Epithelial cell of esophagus (primary cell): ENCODE measurements around the gene BTNL3.

Experiments
- DNase-seq: peaks from one replicate; pipeline ENCODE4 v3.0.0; 2010; ENCODE audit warnings: low read depth
- H3K4me3 ChIP-seq: 2 replicates; pipeline ENCODE4 v1.5.1; 2011; ENCODE audit warnings: mild to moderate bottlenecking, low read length, control low read depth
- TF ChIP-seq, protein P1 (sequence below): IDR thresholded peaks from 2 replicates; pipeline ENCODE4 v1.5.1; 2011; ENCODE audit warnings: low read depth, mild to moderate bottlenecking, low read length, control low read depth, inconsistent platforms; ENCODE audit not compliant: insufficient read depth; ENCODE audit errors: missing control alignments

The BTNL3 gene

DNA sequence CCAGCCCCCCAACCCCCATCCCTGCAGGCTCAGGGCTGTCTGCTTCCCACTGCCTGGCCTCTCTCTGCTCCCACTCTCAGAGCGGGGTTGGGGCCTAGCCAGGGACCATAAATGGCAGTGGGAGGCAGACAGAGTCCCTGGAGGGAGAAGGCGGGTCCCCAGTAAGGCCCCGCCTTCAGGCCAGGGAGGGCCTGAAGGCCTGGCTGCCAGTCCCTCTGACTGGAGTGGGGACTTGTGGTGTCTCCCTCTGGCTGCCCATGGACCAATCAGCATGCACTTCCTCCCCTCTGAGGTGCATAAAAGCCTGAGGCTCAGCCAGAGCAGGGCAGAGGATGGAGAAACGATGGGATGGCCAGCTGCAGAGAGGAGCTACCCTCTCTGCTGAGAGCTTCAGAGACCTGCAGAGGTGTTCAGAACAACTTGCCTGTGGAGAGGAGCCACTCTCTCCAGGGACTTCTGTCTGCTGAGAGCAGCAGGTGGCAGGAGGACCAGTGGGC, 48.8 kb downstream of the BTNL3 start:
- no peak overlapping the region for H3K4me3 ChIP-seq
- TF ChIP-seq, protein P1, sequence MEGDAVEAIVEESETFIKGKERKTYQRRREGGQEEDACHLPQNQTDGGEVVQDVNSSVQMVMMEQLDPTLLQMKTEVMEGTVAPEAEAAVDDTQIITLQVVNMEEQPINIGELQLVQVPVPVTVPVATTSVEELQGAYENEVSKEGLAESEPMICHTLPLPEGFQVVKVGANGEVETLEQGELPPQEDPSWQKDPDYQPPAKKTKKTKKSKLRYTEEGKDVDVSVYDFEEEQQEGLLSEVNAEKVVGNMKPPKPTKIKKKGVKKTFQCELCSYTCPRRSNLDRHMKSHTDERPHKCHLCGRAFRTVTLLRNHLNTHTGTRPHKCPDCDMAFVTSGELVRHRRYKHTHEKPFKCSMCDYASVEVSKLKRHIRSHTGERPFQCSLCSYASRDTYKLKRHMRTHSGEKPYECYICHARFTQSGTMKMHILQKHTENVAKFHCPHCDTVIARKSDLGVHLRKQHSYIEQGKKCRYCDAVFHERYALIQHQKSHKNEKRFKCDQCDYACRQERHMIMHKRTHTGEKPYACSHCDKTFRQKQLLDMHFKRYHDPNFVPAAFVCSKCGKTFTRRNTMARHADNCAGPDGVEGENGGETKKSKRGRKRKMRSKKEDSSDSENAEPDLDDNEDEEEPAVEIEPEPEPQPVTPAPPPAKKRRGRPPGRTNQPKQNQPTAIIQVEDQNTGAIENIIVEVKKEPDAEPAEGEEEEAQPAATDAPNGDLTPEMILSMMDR = no peak
- DNase-seq = no peak

DNA sequence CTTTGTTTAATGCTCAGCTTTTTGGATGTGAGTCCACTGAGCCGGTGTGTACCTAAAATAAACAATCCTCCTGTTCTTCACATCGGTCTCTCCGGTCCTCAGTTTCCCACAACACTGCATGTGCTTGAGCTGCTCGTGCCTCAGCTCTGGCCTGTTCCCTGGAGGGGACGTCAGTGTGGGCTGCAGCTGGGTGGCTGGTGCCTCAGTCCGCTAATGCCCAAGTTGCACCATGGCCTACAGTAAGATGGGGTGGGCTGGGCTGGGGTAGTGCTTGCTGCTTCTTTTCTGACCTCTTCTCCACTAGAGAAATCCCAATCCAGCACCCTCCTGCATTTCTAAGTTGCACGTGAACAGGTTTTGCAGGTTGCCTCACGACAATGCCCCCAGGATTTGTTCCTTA, 50.8 kb downstream of the BTNL3 start:
- TF ChIP-seq, protein P1 = no peak
- no peak for DNase-seq
- H3K4me3 ChIP-seq = no peak overlapping the region

DNA sequence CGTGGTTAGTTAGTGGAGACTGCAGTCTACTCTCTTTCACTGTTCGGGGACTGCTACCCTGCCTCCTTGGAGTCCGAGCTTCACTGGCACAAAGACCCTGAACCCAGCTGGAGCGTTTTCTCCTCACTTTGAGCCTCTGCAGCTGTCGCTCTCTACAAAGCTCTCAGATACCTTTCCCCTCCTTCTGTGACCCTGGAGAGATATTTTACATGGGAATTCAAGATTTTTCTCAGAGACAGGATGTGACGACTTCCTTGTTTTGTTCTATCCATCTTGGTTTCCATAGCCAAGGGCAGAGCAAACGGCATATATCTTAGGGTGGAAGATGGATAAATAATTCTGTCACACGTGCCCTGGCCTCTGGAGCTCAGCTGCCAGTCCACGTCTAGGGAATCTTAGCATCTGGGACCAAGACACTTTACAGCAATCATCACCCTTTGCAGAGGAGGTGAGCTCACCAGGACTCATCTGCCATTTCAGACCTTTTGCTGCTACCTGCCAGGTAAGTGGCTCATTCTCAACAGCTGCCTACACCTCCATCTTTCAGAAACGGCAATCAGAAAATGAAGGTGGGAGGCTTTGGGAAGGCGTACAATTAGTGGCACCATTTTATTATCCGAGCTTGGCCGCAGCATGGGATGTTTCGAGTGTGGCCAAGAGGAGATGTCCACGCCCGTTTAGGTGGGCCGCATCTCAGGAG, 51.4 kb downstream of the BTNL3 start, which contains the start of gene BTNL9:
Gene BTNL9, plus strand, starts transcription at position 336 of the 700 bp plus-strand sequence. CDS start 5,224 bp downstream, outside the sequence.
- no peak for DNase-seq
- H3K4me3 ChIP-seq = no peak within 1 kb of the TSS
- TF ChIP-seq, protein P1 = no peak

DNA sequence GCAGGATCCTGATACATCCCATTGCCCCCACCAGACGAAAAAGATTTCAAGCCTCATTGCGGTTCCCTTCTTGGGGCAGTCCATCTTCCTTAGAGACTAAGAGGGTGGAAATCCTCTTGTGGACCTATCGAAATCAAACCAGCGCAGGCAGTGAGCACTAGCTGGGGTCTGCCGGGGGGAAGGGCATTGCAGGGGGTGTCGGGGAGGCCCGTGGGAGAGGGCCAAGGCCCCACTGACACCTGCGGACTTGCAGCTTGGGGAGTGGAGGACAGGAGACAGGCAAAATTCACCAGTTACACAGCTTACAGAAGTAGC, 51.9 kb downstream of the BTNL3 start:
- no peak for DNase-seq
- no peak overlapping the region for H3K4me3 ChIP-seq
- TF ChIP-seq, protein P1 = no peak

DNA sequence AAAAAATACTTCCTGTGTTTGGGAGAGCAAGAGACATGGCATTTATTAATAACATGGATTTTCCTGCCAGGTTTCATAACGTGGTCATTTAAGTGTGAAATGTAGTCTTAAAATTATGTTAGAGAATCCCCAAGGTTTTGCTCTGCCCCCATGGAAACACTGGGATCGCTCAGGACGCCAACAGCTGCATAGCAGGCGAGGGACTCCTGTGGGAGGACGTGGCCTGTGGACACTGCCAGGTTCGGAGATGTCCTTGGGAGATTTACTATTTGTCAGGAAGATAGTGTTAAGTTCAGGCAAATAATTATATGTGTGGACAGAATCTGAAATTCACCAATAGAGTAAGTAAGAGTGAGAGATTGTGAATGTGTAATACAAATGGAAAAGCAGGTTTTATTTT, 52.4 kb downstream of the BTNL3 start:
- TF ChIP-seq, protein P1 = no peak
- no peak for DNase-seq
- H3K4me3 ChIP-seq = no peak overlapping the region

DNA sequence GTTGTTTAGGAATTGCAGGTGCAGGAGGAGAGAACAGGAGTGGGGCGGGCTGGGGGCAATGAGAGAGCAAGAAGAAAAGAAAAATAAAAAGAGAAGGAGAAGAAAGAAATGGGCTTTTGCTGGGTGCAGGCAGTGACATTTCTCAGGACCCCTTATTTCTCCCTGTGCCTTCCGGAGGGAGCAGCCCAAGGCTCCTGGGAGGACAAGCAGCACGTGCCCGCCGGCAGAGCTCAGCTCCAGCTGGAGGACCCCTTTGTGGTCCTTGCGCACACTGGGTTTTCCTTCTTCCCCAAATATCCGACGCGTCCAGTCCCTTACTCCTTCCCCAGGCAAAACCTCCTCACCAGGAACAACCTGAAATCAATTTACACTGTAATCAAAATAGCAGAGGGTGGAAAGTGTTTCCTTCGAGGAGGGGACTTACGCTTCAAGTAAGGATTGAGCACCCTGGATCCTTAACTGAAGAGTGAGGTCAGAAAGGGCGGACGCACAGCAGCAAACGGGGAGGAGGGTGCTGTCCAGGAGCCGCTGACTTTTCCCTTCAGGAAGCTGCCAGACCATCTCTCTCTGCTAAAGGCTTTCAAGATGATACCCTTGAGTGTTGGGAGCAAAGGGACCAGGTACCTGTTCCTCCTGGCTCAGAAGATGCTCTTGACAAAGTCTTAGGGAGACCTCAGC, 53.5 kb downstream of the BTNL3 start:
- DNase-seq = no peak
- no peak overlapping the region for H3K4me3 ChIP-seq
- TF ChIP-seq, protein P1 = no peak
